CD8-positive, alpha-beta memory T cell (primary cell): Measurements from ENCODE around the gene HSPA5. TPM values are rescaled to one million over a fixed set of nuclear protein-coding genes. Genes with fewer than 3 reads are reported as not detected.

Experiments
- polyA plus RNA-seq: library from polyadenylated mRNA; unstranded; fragments of 300-500 nt; fragmentation: Illumina TruSeq; gene quantifications from one replicate; pipeline ENCODE4 v1.2.3, GENCODE V29; 2021
- total RNA-seq, 2 experiments: library from RNA; stranded (reverse); gene quantifications; one replicate each; pipeline ENCODE4 v1.2.3, GENCODE V29; 2021

Gene HSPA5
- total and polyA plus RNA-seq, 3 experiments from 2014 or later: 229 to 251 (median 237) TPM

Other genes with a start within 250 kb of the HSPA5 start
- 1 to 10 TPM; 8.3 to 8.5 TPM for gene SCAI, start 97.8 kb downstream of the HSPA5 start, total RNA-seq
- gene SCAI, start 97.8 kb downstream of the HSPA5 start, polyA plus RNA-seq: 0.72 TPM
- gene PPP6C, start 51.5 kb downstream of the HSPA5 start, total RNA-seq: 10 to 100 TPM; 48.9 to 50.5 TPM
- gene PPP6C, start 51.5 kb downstream of the HSPA5 start, polyA plus RNA-seq: 56.2 TPM
- 10 to 100 TPM; 39.6 to 40.1 TPM for gene RABEPK, start 40.8 kb downstream of the HSPA5 start, total RNA-seq
- gene RABEPK, start 40.8 kb downstream of the HSPA5 start, polyA plus RNA-seq: 32.6 TPM
- 10 to 100 TPM; 42.7 to 44.8 TPM for gene GAPVD1, start 20.5 kb upstream of the HSPA5 start, total RNA-seq
- gene GAPVD1, start 20.5 kb upstream of the HSPA5 start, polyA plus RNA-seq: 55.4 TPM